Astrocyte (in vitro differentiated cells and primary cell): ENCODE results near the gene SPATA6. TPM values are rescaled to one million over a fixed set of nuclear protein-coding genes. Genes with fewer than 3 reads are reported as not detected.
"Not testable (repeated sequence)": the region's sequence is repeated elsewhere in the genome, so short reads cannot be mapped to it uniquely, and the experiment has no call there.

Source experiments
- DNase-seq: peaks from one replicate; pipeline ENCODE4 v3.0.0-alpha.2; 2010; ENCODE audit warnings: low read depth
- FAIRE-seq: peaks from 2 replicates; lab custom pipeline; 2011; peaks lifted over from hg19 to GRCh38; lab: Jason Lieb, UNC
- H2AFZ ChIP-seq: 2 replicates; pipeline ENCODE4 v1.6.0; 2012; ENCODE audit warnings: low read depth, low read length, inconsistent platforms
- H3K27ac ChIP-seq: 2 replicates; pipeline ENCODE4 v1.5.1; 2011; ENCODE audit warnings: low read depth, low read length, inconsistent platforms
- H3K27me3 ChIP-seq: 2 replicates; pipeline ENCODE4 v1.6.0; 2011; ENCODE audit warnings: low read length, inconsistent platforms; ENCODE audit not compliant: insufficient read depth
- H3K36me3 ChIP-seq: 2 replicates; pipeline ENCODE4 v1.5.1; 2011; ENCODE audit warnings: low read length, inconsistent platforms; ENCODE audit not compliant: insufficient read depth
- H3K4me1 ChIP-seq: 2 replicates; pipeline ENCODE4 v1.5.1; 2011; ENCODE audit warnings: low read length, inconsistent platforms; ENCODE audit not compliant: insufficient read depth
- H3K4me2 ChIP-seq: 2 replicates; pipeline ENCODE4 v1.6.0; 2012; ENCODE audit warnings: low read length, inconsistent platforms
- H3K4me3 ChIP-seq: 2 replicates; pipeline ENCODE4 v1.5.1; 2011; ENCODE audit warnings: low read depth, mild to moderate bottlenecking, low read length, inconsistent platforms; ENCODE audit not compliant: insufficient read depth
- H3K79me2 ChIP-seq: 2 replicates; pipeline ENCODE4 v1.6.0; 2012; ENCODE audit warnings: mild to moderate bottlenecking, low read length, inconsistent platforms; ENCODE audit not compliant: insufficient read depth
- H3K9ac ChIP-seq: 2 replicates; pipeline ENCODE4 v1.6.0; 2012; ENCODE audit warnings: mild to moderate bottlenecking, low read length, inconsistent platforms
- H3K9me3 ChIP-seq: 2 replicates; pipeline ENCODE4 v1.5.1; 2012; ENCODE audit warnings: low read depth, mild to moderate bottlenecking, low read length, inconsistent platforms; ENCODE audit not compliant: insufficient read depth
- H4K20me1 ChIP-seq: 2 replicates; pipeline ENCODE4 v1.6.0; 2012; ENCODE audit warnings: low read length, inconsistent platforms; ENCODE audit not compliant: insufficient read depth
- H3K27ac Mint-ChIP-seq: one replicate; pipeline ENCODE4 v1.8.0; 2021; ENCODE audit warnings: mild to moderate bottlenecking, mixed read lengths; ENCODE audit not compliant: unreplicated experiment
- H3K27me3 Mint-ChIP-seq: one replicate; pipeline ENCODE4 v1.8.0; 2021; ENCODE audit warnings: low read depth, mixed read lengths; ENCODE audit not compliant: unreplicated experiment
- H3K36me3 Mint-ChIP-seq: one replicate; pipeline ENCODE4 v1.8.0; 2021; ENCODE audit warnings: low read depth, mixed read lengths; ENCODE audit not compliant: unreplicated experiment
- H3K4me1 Mint-ChIP-seq: one replicate; pipeline ENCODE4 v1.8.0; 2021; ENCODE audit warnings: low read depth, mixed read lengths; ENCODE audit not compliant: unreplicated experiment
- H3K4me3 Mint-ChIP-seq: one replicate; pipeline ENCODE4 v1.8.0; 2021; ENCODE audit warnings: mild to moderate bottlenecking, moderate library complexity, mixed read lengths; ENCODE audit not compliant: unreplicated experiment
- H3K9me3 Mint-ChIP-seq: one replicate; pipeline ENCODE4 v1.8.0; 2021; ENCODE audit warnings: mild to moderate bottlenecking, mixed read lengths; ENCODE audit not compliant: unreplicated experiment
- CTCF ChIP-seq: IDR thresholded peaks from 2 replicates; pipeline ENCODE4 v1.5.1; 2011; ENCODE audit warnings: low read depth, mild to moderate bottlenecking, inconsistent platforms, low read length, moderate library complexity; ENCODE audit not compliant: insufficient read depth
- EZH2 ChIP-seq: IDR thresholded peaks from 2 replicates; pipeline ENCODE4 v1.6.1; 2012; ENCODE audit warnings: mild to moderate bottlenecking, low read length, inconsistent platforms; ENCODE audit not compliant: insufficient read depth
- total RNA-seq: library from RNA; stranded (reverse); gene quantifications from 2 replicates; pipeline ENCODE4 v1.2.1, GENCODE V29; 2021

The SPATA6 gene
- total RNA-seq, 1 donor from 2014 or later: 8.2 TPM

DNA sequence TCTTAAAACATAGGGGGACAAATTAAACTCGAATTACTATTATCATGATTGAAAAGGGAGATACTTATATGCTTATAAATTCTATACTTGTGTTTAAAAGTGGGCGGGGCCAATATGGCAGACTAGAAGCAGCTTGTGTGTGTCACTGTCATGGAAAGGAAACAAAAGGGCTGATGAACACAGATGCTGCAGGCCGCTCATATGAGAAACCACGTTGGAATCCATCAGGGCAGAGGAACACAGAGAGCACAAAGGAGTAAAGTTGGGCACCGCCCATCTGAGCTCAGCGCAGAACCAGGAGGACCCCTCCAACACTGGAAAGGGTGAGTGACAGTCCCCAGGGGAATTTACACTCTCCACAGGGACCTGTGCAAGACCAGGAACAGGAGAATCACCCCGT is 142.5 kb downstream of the SPATA6 start:
- Histone ChIP-seq H3K79me2 (no peaks in the 10 kb centered on the region), H4K20me1 (no peaks in the 10 kb centered on the region), H3K4me3 (no peak overlapping the region), H3K27ac (no peak overlapping the region), H2AFZ (no peak overlapping the region), H3K27me3 (no peaks in the 10 kb centered on the region), H3K4me2 (no peak overlapping the region), H3K36me3 (no peaks in the 10 kb centered on the region), H3K9ac (no peak overlapping the region), H3K9me3 (peaks cover 10% of the 10 kb centered on the region), H3K4me1 (no peaks in the 10 kb centered on the region)
- Mint-ChIP-seq H3K9me3 (peaks cover 26% of the 10 kb centered on the region), H3K27me3 (no peaks in the 10 kb centered on the region), H3K4me1 (no peaks in the 10 kb centered on the region), H3K4me3 (no peak overlapping the region), H3K36me3 (peaks cover 18% of the 10 kb centered on the region), H3K27ac (no peak overlapping the region)
- DNase-seq (peak; percentile 4), FAIRE-seq (no peak)
- TF ChIP-seq CTCF: no peak
- no peak for TF ChIP-seq EZH2

DNA sequence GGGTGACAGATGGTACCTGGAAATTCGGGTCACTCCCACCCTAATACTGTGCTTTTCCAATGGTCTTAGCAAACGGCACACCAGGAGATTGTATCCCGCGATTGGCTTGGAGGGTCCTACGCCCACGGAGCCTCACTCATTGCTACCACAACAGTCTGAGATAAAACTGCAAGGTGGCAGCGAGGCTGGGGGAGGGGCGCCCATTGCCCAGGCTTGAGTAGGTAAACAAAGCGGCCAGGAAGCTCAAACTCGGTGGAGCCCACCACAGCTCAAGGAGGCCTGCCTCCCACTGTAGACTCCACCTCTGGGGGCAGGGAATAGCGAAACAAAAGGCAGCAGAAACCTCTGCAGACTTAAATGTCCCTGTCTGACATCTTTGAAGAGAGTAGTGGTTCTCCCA is 160.2 kb downstream of the SPATA6 start:
- H3K27me3 Mint-ChIP-seq, H3K27ac Mint-ChIP-seq, H3K9me3 Mint-ChIP-seq, H3K4me3 ChIP-seq, FAIRE-seq, H3K36me3 Mint-ChIP-seq, H3K9ac ChIP-seq, H3K4me1 ChIP-seq, H3K27ac ChIP-seq, H3K9me3 ChIP-seq, H3K27me3 ChIP-seq, H2AFZ ChIP-seq, H3K79me2 ChIP-seq, DNase-seq, H3K4me3 Mint-ChIP-seq, H4K20me1 ChIP-seq, H3K36me3 ChIP-seq, H3K4me1 Mint-ChIP-seq, H3K4me2 ChIP-seq: not testable (repeated sequence)

DNA sequence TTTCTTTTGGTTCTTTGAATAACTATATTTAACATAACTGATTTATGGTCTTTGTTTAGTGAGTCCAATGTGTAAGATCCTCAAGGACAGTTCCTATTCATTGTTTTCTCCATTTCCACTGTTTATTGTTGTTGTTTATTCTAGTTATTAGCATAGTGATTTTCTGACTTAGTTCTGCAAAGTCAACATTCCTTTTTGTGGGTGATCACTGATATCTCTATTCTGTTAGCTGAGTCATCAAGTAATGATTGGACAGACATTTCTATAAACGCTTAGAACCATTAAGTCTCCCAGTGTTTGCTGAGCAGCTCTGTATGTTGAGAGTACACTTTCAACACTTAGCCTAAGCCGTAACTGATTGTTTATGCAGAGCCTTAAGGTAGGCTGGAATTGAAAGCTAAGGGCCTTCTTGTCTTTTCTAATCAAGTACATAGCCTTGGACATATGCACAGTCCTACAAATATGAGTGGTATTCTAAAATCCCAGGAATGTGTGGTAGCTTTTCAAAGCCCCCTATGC is 162.4 kb downstream of the SPATA6 start:
- FAIRE-seq (no peak), DNase-seq (no peak)
- Histone ChIP-seq H3K4me3 (no peak overlapping the region), H3K36me3 (no peaks in the 10 kb centered on the region), H3K9me3 (no peaks in the 10 kb centered on the region), H3K9ac (no peak overlapping the region), H3K4me2 (no peak overlapping the region), H4K20me1 (no peaks in the 10 kb centered on the region), H3K27ac (no peak overlapping the region), H2AFZ (no peak overlapping the region), H3K4me1 (no peaks in the 10 kb centered on the region), H3K79me2 (no peaks in the 10 kb centered on the region), H3K27me3 (no peaks in the 10 kb centered on the region)
- Mint-ChIP-seq H3K4me3 (no peak overlapping the region), H3K9me3 (peaks cover 3% of the 10 kb centered on the region), H3K36me3 (peaks cover 1% of the 10 kb centered on the region), H3K4me1 (peaks cover 3% of the 10 kb centered on the region), H3K27me3 (no peaks in the 10 kb centered on the region), H3K27ac (no peak overlapping the region)
- TF ChIP-seq CTCF (no peak), EZH2 (no peak)
